HG02678 (cell line): Measurements from ENCODE around the gene CLPSL2.
"Not testable (repeated sequence)": the region's sequence is repeated elsewhere in the genome, so short reads cannot be mapped to it uniquely, and the experiment has no call there.

ENCODE experiments used
- ATAC-seq: cut with Tn5 transposase; IDR thresholded peaks from one replicate; pipeline ENCODE4 v1.9.1; 2021; ENCODE audit warnings: mild to moderate bottlenecking, moderate library complexity; ENCODE audit not compliant: unreplicated experiment

The CLPSL2 gene, protein sequence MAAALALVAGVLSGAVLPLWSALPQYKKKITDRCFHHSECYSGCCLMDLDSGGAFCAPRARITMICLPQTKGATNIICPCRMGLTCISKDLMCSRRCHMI

DNA sequence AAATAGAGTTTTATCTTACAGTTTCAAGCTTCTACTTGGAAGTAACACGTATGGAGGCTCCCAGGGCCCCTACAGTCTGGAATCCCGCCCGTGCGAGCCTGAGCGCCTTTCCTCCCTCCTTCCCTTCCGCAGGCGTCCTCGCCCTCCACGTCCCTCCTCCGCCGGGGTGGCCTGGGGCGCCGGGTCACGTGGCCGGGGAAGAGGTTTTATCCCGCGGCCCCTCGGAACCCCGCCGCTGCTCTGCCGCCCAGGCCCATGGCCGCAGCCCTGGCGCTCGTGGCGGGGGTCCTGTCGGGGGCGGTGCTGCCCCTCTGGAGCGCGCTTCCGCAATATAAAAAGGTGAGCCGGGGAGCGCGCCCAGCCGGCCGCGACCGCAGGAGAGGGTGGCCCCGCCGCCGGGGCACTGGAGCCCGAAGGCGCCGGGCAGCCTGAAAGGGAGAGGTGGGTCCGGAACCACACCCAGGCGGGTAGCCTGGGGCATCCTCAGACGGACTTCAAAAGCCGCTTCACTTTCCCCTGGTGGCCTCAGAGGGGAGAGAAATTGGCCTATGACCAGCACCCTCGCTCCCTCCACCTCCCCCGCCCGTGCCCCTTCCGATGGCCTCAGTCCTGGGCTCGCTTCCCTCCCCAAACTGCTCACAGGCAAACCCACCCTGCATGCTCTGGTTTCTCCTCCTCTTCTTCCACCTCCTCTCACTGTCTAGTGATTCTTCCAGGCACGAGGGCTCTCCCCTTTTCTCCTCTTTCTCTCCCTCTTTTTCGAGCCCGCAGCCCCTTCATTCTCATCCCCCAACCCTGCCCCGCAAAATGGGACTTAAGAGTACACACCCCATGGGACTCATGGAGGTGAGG lies at the start of gene CLPSL2:
Gene CLPSL2 (plus strand): TSS at position 235 of the 852 bp plus-strand sequence. CDS start 21 bp downstream, at position 256.
- no peak for ATAC-seq

DNA sequence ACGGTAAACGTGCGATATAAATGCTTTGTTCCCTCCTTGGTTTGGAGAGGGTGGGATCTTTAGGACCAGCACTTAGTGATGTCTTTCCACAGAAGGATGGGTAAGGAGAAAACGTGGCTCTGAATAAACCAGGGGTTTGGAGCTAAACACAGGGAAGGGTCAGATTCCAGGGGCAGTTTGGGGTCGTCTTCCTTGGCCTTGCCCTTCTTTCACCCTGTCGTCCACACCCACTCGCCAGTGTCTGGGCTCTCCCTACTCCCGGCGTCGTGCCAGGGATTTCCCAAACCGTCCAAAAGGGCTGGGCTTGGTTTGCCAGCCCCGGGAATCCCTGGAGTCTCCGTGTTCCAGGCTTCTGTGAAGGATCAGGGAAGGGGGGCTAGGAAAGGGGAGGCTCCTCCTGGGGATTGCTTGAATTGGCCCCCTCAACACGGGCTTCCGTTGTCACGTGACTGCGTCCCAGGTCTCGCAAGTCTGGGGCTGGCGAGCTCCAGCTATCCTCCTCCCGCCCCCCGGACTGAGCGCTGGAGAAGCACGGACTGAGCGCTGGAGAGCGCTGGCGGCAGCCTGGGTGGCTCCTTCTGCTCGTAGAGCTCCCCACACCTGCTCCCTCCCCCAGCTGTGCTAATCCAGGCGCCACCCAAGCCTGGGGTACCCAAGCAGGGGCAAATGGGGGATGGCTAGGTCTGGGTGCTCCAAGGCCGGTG lies 49.0 kb upstream of the CLPSL2 start:
- ATAC-seq: peak; percentile 18

DNA sequence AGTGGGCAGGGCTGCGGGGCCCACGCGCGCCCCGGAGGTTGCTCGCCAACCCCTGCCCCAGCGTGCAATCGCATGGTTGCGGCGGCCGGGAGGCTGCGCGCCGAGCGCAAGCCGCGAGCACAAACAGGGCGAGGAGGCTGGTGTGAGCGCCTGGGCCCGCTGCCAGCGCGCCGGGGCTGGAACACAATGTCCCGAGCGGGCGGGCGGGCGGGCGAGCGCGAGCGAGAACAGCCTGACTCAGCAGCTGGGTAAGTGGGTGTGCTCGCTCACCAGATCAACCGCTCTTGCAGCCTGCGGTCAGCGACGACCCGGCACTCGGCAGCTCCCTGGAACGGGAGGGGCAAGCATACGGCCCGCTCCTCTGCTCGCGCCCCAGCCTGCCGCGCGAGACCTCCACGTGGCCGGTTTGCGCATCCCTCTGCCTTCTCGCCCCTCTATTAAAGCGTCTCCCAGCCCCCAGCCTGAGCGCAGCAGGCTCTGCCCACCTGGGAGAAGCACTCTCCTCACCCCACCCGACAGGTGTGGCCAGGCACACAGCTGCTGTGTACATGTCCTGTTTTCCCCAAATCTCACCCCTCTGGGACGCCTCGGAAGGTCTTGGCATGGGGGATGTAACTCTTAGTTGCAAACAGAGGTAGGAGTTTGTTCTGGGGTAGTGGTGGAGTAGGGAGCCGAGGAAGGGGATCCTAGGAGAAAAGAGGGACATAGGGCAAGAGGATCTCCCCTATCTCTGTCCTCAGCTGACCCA lies 48.3 kb upstream of the CLPSL2 start:
- ATAC-seq: peak; percentile 48

DNA sequence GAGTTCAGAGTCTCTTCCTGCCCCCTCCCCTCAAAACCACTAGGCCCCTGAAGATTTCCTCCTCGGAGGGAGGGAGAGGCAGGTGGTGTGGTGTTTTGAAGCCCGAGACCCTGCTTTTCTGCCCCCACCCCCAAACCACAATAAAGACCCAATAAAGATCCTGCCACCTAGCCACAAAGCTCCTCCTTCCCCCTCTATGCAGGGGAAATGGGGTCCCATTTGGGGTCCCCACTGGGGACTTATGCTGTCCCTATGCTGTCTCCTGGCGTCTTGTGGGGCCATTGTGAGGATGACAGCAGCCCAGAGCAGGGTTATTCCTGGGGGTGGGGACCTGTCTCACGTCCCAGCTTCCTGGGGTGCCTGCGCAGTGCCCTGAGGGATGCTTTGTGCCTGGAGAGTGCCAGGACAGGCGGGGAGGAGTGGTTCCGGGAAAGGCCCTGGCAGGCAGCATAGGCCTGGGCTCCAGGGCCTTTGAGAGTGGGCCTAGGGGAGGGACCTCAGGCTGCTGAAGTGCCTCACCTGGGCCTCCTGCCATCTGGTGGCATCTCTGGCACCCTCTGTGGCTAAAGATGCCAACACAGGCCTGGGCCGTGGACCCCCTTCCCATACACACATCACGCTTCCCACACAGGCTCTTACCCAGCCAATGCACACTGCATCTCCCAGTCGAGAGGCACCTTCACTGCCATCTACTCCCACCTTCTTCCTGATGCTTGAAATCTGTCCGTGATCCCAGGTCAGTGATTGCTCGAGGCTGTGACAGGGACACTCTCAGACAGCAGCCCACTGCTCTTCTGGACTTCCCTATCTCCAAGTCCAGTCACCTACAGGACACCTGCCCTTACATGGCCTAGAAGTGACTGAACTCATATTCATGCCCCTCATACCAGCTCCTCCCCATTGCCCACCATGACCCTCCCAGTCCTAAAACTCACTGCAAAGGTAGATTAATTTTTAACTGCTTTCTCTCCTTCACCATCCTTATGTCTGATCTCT lies 47.4 kb upstream of the CLPSL2 start:
- no peak for ATAC-seq

DNA sequence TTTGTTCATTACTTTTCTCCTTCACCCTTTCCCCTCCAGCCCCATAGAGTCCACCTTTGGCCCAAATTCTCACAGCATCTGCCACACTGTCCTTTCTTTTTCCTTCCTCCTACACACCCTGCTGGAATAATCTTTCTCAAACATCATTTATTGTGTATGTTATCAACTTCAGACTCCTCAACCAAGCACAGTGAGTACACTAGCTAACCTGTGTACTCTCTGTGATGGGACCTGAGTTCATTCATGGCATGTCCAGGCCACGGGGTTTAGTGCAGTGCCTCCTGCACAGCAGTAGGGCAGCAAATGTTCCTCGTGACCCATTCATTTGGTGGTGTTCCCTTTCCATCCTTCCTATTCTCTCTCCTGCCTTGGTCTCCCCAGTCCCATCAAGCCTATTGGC lies 46.7 kb upstream of the CLPSL2 start:
- no peak for ATAC-seq

DNA sequence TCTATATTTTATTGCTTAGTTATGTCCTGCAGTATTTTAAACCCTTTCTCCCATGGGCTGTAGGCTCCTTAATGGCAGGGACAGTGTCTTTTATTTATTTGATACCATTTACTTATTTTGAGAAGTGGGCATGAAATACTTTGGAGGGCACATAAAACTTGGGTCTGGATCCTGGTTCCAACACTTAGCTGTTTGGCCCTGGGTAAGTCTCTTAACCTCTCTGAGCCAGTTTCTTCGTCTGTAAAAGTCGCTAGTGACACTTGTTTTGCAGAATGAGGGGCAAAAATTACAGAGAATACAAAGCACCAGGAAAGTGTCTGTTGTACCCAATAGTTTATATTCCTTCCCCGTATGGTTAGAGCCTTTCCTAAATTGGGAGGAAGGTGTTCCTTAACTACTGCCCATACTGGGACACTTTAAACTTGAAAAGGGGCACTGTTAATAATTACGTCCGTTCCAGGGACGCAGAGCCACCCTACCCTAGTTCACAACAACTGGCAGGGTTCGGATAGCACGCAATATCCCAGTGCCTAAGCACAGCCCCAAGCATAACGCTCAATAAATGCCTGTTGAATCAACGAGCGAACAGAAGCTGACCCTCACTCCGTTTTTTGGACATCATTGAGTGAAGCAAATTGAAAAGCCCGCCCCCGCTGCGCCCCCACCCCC lies 45.5 kb upstream of the CLPSL2 start:
- ATAC-seq: no peak

DNA sequence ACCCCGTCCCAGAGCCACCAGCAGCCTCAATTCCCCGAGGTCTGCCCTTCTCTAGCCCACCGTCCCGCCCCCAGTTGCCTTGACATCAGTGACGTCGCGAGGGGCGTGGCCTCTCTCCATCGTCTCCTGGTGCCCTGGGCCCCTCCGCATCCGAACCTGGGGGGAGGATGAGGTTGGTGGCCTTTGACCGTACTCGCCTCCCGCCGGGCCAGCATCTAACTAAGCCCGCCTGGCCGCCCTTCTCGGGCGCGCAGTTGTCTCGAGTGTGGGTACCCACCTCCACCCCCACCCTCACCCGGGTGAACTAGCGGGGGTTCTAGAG lies 45.0 kb upstream of the CLPSL2 start:
- peak; percentile 49 for ATAC-seq

DNA sequence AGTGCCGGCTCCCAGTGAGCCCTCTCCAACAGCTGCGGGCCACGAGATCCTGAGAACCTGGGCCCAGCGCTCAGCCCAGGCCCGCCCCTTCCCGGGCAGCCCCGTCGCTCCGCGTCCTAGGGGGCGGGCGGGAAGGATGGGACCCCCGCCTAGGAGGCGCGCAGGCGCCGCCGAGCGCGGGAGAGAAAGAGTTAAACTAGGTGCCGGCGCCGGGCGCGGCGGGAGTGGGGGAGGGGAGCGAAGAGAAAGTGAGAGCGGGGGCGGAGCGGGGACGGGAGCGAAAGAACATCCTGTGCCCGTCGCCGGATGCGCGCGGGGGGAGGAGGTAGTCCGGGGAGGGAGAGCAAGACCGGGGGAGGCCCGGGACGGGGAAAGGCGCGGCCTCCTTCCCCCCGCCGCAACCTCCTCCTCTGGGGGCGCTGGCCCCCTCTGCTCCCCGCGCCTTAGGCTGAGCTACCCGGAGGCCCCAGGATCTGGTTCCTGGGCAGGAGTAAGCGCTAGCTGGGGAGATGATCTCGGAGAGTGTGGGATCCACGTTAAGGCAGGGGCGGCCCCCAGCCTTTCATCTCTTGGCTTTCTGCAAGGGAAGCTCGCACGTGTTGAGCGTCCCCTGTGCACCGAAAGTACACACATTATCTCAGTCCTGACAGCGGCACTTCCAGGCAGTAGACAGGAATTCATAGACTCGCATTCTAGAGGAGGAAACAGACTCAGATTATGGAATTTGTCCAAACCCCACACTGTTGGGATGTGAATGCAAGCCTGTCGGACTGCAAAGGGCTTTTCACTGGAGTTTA lies 44.5 kb upstream of the CLPSL2 start:
- ATAC-seq: peak; percentile 57

DNA sequence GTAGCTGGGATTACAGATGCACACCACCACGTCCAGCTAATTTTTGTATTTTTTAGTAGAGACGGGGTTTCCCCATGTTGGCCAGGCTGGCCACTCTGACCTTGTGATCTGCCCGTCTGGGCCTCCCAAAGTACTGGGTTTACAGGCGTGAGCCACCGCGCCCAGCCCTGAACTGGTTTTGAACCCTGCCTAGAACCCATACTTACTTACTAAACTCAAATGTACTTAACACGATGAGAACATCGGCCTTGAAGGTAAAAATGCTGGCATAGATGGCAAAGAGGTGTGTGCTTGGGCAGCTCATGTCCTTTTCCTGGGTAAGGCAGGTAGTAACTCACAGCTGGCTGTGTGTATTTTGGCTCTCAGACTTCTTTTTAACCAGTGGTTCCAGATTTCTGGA lies 42.8 kb upstream of the CLPSL2 start:
- no peak for ATAC-seq

DNA sequence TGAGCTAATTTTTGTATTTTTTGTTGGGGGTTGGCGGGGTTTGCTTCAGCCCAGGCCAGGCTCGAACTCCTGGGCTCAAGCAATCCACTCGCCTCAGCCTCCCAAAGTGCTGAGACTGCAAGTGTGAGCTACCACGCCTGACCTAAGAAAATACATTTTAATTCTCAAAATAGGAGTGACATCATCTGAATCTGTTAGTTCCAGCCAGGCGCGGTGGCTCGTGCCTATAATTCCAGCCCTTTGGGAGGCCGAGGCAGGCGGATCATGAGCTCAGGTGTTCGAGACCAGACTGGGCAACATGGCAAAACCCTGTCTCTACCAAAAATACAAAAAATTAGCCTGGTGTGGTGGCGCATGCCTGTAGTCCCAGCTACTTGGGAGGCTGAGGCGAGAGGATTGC lies 42.1 kb upstream of the CLPSL2 start:
- not testable (repeated sequence) for ATAC-seq

DNA sequence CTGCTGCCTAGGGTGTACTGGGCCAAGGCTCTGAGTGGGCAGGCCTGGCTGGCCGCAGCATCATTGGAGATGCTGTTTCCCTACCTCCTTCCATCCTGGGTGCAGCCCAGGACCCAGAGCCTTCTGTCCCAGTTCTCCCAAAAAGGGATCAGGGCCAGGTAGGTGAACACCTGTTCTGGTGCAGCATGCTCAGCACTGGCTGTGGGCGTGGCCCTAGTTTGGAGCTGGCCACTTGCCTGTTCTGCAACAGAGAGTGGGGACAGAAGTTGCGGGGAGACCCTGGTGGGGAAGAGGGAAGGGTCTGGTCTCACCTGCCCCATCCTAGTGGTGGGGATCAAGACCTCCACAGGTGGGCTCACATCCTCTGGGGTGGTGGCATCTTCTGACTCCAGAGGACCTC lies 40.9 kb upstream of the CLPSL2 start:
- no peak for ATAC-seq

DNA sequence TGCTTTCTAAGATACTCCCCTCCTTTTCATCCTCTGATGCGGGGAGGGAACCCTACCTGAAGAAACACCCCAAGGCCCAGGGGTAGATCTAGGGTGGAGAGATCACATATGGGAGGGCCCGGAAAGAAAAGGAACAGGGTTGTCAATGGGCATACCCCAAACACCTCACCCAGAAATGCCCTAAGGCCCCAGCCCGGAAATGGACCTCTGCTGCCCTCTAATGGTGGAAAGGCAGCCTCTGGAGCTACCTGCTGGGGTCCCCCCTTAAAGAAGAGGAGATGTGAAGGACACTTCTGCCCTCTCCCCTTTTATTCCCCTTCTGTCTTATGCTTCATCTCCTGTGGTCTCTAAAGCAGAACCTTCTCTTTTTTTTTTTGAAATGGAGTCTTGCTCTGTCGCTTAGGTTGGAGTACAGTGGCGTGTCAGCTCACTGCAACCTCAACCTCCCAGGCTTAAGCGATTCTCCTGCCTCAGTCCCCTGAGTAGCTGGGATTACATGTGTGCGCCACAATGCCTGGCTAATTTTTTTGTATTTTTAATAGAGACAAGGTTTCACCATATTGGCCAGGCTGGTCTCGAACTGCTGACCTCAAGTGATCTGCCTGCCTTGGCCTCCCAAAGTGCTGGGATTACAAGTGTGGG lies 40.0 kb upstream of the CLPSL2 start:
- ATAC-seq: no peak

DNA sequence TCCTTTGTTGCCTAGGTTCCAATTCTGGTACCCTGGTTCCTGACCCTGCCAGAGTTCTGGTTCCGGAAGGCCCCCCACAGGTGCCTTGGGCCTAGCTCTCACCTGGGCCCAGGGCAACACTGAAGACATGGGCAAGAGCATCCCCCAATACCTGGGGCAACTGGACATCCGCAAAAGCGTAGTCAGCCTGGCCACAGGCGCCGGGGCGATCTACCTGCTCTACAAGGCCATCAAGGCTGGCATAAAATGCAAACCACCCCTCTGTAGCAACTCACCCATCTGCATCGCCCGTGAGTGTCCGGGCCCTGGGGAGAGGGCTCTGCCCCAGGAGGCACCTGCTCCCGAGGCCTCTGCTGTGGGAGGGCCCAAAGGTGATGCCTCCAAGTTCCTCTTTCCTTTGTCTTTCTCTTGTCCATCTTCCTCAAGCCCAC lies 39.4 kb upstream of the CLPSL2 start, which contains the start of gene ARMC12:
Gene ARMC12 (plus strand): TSS at position 51 of the 431 bp plus-strand sequence. CDS start 77 bp downstream, at position 128.
- ATAC-seq: no peak

DNA sequence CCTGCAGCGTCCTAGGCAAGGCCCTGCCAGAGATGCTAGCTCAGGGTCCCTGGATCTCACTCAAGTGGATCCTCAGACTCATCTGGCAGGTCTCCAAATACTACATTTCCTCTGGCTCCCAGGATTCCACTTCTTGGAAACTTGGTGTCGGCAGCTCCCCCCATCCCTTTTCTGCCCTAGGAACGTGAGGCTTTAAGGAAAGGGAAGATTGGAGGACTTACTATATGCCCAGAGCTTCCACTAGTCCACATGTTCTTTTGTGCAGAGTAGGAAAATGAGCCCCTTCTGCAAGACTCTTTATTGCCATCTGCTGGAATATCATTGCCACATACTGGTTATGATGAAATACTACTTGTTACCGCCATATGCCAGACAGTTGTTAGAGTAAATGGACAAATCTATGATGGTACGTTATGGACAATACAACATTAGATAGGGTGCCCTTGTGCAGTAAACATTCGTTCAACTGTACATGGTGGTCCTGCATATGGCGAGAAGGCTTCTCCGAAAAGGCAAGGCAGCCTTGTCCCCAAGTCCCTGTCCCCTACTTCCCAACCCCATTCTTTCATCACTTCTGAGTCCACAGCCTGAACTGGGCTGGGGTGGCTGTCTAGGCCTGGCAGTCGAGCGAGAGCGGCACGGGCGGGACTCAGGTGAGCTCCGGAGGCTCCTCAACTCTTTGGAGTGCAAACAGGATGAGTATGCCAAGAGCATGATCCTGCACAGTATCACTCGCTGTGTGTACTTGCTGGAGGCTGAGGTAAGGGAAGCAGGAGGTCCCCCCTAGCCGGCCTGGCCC lies 38.8 kb upstream of the CLPSL2 start:
- peak; percentile 43 for ATAC-seq

DNA sequence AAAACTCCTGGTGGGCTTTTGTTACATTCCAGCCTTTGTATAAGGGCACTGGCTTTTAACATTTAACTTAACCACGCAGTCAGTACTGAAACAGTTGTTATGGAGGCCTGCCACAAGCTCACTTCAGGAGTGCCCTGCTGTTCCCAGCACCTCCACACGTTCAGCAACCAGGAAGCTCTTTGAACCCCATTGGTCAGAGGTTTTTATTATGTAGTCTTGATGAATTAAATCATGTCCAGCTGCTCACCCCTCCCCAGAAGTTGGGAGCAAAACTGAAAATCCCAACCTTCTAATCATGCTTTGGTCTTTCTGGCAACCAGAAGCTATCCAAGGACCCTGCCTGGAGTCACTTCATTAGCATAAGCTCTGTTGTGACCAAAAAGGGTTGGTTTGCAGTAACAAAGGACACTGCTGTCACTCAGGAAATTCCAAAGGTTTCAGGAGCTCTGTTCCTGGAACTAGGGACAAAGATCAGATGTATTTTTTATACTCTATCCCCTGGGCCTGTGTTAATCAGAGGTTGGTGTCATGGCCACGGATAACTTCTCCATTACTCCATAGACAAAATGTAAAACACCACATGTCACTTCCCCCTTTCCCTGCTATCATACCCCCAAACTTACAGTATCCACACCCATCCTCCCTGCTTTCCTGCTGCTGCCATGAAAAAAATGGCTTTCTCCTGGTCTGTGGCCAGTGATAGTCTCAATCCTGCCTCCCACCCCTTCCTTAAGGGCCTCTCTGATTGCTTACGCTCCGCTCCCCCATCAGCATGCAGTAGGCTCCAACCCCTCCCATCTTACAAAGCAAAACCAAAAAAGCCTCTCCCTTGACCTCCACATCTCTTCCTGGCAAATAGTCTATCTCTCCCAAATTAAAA lies 36.5 kb upstream of the CLPSL2 start:
- no peak for ATAC-seq

DNA sequence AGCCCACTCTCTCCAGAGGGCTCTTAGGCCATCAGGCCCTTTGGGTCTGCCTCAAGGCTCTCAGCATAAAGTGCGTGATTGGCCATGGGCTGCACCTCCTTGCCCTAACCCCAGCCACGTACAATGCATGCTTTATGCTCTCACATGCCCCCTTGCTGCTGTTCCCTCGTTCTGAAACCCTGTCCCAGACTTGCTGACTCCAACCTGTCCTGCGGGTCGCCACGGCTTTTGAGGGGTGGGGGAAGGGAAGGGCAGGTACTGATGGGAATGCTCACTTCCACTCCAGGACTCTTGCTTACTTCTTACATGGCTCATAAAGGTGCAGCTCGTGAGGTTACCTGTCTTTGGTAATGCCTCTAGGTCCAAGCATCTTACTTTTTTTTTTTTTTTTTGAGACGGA lies 33.6 kb upstream of the CLPSL2 start:
- no peak for ATAC-seq
